HG02938 (cell line): ENCODE data around the gene PAX6.

Experiments used
- ATAC-seq: cut with Tn5 transposase; IDR thresholded peaks from one replicate; pipeline ENCODE4 v1.9.1; 2021; ENCODE audit warnings: mild to moderate bottlenecking, moderate library complexity; ENCODE audit not compliant: unreplicated experiment

PAX6 gene

GRCh38 chr11:31822927-31823643 is 12.0 kb upstream of the PAX6 start:
- no peak for ATAC-seq

DNA sequence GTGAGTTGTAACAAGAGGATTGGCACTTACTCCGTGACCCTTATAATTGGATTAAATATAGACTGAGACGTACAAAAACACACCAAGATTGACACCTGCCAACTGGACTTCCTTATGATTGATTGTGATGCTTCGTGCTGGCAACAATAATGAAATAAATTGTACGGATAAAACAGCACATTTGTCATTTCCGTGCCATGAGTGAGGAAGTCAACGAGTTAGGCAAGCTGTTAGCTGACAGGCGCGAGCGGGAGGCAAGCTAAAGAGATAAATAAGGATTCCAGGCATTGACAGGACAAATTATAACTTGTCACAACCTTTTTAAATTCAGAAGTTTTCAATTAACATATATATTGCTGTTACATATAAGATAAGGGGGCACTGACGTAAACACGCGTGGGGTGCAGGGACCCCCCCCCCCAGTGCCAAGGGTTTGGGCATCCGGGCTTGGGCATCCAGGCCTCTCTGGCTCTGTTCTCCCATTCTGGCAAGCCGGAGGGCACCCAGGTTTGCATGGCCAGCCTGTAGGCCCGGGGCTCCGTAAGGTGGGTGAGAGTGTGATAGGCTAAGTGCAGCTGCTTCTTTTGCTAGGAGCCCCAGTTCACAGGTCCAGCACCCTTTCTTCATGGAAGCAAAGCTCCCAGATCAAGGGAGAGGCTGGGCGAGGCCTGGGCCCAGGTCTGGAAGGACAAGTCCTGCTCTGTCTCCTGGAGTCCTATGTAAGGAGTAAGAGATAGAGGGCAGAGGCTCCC is 11.2 kb upstream of the PAX6 start:
- no peak for ATAC-seq

GRCh38 chr11:31821766-31822165 is 10.6 kb upstream of the PAX6 start:
- no peak for ATAC-seq

- ATAC-seq: no peak
Observed at GRCh38 chr11:31821235-31821764, 10.2 kb upstream of the PAX6 start.

- no peak for ATAC-seq
Observed at GRCh38 chr11:31820438-31820818, 9.3 kb upstream of the PAX6 start.

DNA sequence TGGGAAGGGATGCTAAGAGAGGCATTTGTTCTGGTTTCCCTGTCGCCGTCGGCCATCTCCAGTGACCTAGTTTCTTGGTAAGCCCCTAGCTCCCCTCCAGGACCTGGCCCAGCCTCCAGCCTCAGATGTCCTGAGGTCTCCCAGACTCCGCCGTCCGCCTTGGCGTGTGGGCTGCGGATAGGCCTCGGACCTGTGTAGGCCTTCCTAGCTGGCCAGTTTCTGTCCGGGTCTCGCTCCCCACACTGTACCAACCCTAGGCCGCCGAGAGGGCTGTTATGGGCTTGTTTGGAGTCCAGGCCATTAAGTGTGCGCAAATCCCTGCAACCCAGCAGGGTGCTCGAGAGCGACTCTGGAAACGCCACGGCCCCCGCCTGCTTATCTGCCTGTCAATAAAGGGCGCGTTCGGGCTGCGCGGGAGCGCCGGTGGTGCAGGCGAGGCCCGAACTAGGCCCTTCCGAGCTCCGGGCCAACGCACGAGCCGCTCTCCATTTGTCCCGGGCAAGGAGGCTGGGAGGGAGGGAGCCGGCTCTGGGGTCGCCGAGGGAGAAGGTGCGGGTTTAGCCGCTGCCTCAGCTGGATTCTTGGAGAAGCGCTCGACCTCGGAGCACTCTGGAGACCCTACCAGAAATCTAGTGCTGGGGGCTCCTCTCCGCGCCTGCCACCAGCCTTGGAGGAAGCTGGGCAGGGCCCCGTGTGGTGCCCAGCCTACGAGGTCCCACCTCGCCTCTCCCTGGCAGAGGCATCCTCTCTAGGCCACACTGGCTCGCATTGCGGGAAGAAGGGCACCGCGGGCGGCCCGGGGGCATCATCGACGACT is 8.7 kb upstream of the PAX6 start:
- no peak for ATAC-seq

DNA sequence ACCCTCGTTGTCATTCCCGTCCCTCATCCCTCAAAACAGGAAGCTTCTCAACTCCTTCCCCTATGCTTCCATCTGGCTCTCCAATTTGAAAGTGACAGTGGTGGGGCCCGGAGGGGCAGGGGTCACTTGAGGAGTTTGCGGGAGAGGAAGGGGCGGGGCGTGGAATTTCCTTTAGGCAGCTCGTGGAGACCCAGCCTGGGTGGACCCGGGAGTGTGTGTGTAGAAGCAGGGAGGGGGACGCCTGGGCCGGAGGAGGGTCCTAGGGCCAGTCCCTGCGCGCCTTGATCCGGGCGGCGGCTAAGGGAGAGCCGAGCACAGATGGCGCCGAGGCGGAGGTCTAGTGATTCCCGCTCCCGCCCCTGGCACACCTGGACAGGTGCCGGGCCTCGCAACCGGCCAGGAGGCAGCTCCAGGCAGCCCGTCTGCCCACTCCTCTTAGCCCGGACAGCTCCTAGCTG is 7.8 kb upstream of the PAX6 start:
- ATAC-seq: no peak

GRCh38 chr11:31818425-31818755 is 7.3 kb upstream of the PAX6 start:
- ATAC-seq: no peak

- ATAC-seq: no peak
Observed at GRCh38 chr11:31817621-31818424, 6.7 kb upstream of the PAX6 start.

DNA sequence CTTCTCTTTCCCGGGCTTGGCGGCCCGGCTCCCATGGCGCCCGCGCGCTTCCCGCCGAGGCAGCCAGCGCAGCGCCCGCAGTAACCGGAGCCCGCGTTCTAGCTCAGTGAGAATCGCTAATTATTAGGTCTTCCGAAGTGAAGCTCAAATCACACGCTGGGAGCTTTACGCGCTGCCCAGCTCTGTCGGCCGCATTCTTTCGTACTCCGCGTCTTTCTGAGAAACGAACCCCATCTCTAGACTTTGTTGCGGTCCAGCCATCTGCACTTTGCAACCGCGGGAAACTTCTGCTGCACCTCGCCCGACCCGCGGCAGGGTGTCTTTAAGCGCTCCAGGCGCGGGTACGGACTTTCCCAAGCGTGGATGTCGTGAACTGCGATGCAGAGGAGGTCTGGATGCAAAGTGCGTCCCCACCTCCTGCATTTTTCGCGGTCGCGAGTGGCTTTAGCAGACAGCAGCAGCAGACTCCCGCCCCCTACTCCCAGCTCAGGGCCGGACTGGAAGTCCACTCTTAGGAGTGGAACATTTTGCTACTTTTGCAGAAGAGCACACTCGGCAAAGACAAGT is 6.0 kb upstream of the PAX6 start:
- ATAC-seq: no peak

DNA sequence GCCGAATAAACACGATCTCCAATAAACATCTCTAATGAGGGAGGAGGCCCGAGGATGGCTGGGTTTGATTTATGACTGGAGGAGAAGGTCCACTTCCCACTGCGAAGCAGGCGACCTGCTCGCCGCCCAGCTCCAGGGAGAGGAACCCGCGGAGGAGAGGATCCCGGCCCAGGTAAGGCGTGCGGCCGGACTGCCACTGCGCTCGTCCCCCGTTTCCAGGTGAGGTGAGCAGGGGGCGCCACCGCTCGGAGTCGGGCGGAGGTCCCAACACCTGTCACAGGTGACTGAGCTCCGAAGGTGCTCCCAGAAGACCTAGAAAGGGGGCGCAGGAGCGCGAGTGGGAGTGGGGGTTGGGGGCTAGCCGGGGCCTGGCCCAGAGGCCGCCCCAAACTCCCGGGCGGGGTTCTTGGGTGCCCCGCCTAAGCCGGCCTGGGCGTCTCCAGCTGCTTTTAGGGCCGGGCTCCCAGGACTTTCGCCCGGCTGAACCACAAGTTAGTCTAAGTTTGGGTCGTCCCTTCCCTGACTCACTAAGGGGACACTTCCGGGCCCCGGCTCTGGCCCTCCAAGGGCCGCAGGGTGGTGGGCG is 5.4 kb upstream of the PAX6 start:
- no peak for ATAC-seq

- no peak for ATAC-seq
Observed at GRCh38 chr11:31815711-31816467, 4.8 kb upstream of the PAX6 start.

GRCh38 chr11:31814176-31814868 is 3.2 kb upstream of the PAX6 start:
- ATAC-seq: no peak

- no peak for ATAC-seq
Observed at GRCh38 chr11:31813391-31814175, 2.5 kb upstream of the PAX6 start.

GRCh38 chr11:31812383-31813381 is 1.6 kb upstream of the PAX6 start:
- no peak for ATAC-seq
